HG03280 (cell line): ENCODE measurements around the gene MCF2L2.

ENCODE experiments used
- ATAC-seq: cut with Tn5 transposase; IDR thresholded peaks from one replicate; pipeline ENCODE4 v1.9.1; 2021; ENCODE audit warnings: mild to moderate bottlenecking, moderate library complexity; ENCODE audit not compliant: unreplicated experiment

The MCF2L2 gene

GRCh38 chr3:183142199-183142598 is 286.2 kb downstream of the MCF2L2 start:
- ATAC-seq, result no peak

- ATAC-seq, result no peak
These were observed 293.6 kb downstream of the MCF2L2 start for GRCh38 chr3:183134844-183135243.

- ATAC-seq, result no peak
These were observed 296.0 kb downstream of the MCF2L2 start for GRCh38 chr3:183132409-183132808.

GRCh38 chr3:183131735-183132134 is 296.7 kb downstream of the MCF2L2 start:
- ATAC-seq, result no peak

GRCh38 chr3:183131186-183131725 is 297.2 kb downstream of the MCF2L2 start:
- no peak for ATAC-seq

DNA sequence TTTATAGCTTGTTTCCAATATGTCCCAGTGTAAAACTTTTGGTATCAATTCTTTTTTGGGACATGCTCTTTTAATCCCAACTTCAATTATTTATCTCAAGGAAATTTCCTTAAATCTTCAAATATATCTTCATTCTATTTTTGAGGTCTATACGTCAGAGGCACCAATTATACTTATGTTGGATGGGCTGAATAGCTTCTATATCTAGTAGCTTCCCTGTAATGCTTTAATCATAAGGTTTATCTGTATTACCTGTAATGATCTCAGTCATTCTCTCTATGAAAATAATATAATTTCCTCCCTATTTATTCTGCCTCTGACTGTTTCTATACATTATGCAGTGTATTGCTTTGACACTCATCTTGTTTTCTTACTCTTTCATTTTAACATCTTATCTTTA is 299.2 kb downstream of the MCF2L2 start:
- no peak for ATAC-seq

DNA sequence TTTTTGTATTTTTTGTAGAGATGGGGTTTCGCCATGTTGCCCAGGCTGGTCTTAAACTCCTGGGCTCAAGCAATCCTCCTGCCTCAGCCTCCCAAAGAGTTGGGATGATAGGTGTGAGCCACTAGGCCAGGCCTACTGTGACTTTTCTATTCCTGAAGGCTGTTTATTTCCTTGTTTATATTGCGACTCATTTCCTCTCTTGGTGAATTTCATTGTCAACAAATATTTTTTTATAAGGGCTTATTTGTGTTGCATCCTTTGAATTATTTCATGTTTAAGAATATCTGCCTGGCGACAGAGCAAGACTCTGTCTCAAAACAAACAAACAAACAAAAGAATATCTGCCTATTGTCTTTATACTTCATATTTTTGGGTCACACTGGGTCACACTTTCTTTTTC is 299.7 kb downstream of the MCF2L2 start:
- no peak for ATAC-seq
